OCI-LY1 (cell line): ENCODE results near the gene PTTG2.

Source experiments
- EZH2 ChIP-seq: fragments of 200-600 bp; sonication (generic), shearing (Covaris generic); IDR thresholded peaks from 2 replicates; pipeline ENCODE4 v1.8.0; 2017; ENCODE audit warnings: borderline replicate concordance, mixed run types, mild to moderate bottlenecking, antibody characterized with exemption, low read length, moderate library complexity, mixed read lengths
- TF ChIP-seq, protein P1 (sequence below): fragments of 200-600 bp; sonication (generic), shearing (Covaris generic); IDR thresholded peaks from 2 replicates; pipeline ENCODE4 v1.5.1; 2017; ENCODE audit warnings: mild to moderate bottlenecking, antibody characterized with exemption, low read length, moderate library complexity, mixed read lengths

DNA sequence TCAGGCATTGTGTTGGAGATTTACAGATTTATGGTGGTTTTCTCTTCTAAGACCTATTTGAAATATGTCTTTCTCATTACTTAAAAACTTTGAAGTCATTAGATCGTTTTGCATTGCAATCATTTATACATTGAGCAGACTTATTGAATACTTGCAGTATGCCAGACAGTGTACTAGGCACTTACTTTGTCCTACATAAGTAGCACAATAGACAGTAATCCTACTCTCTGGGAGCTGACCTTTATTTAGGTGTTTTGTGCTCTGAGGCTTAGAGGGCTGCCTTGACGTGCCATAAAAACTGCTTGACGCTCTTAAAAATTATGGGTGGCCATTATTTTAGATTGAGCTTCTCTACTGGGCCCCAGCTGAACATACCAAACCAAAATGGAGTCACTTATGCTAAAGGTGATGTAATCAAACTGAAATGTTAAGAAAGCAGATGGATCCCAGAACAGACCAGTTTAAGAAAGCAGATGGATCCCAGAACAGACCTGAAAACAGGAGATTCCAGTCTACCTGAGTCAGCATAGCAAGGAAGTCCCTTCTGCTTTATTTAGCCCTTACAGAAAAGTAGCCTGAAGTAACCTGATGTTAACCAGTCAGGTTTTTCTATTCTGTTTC, 42.4 kb downstream of the PTTG2 start:
- TF ChIP-seq, protein P1, sequence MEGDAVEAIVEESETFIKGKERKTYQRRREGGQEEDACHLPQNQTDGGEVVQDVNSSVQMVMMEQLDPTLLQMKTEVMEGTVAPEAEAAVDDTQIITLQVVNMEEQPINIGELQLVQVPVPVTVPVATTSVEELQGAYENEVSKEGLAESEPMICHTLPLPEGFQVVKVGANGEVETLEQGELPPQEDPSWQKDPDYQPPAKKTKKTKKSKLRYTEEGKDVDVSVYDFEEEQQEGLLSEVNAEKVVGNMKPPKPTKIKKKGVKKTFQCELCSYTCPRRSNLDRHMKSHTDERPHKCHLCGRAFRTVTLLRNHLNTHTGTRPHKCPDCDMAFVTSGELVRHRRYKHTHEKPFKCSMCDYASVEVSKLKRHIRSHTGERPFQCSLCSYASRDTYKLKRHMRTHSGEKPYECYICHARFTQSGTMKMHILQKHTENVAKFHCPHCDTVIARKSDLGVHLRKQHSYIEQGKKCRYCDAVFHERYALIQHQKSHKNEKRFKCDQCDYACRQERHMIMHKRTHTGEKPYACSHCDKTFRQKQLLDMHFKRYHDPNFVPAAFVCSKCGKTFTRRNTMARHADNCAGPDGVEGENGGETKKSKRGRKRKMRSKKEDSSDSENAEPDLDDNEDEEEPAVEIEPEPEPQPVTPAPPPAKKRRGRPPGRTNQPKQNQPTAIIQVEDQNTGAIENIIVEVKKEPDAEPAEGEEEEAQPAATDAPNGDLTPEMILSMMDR, result no peak
- no peak for TF ChIP-seq EZH2
